GM12891 (cell line): ENCODE measurements around the gene SLC9A1.

Experiments used
- PAX5 ChIP-seq: IDR thresholded peaks from 2 replicates; pipeline ENCODE4 v1.6.1; 2011; ENCODE audit warnings: low read length, moderate library complexity, mild to moderate bottlenecking; ENCODE audit not compliant: insufficient read depth, severe bottlenecking
- POLR2A ChIP-seq: IDR thresholded peaks from 2 replicates; pipeline ENCODE4 v1.6.1; 2011; ENCODE audit warnings: low read depth, low read length, control low read depth
- POLR2AphosphoS5 ChIP-seq: IDR thresholded peaks from 2 replicates; pipeline ENCODE4 v1.6.1; 2011; ENCODE audit warnings: low read depth, low read length, control low read depth
- SPI1 ChIP-seq: IDR thresholded peaks from 2 replicates; pipeline ENCODE4 v1.6.1; 2011; ENCODE audit warnings: low read depth, low read length, control low read depth
- TAF1 ChIP-seq: IDR thresholded peaks from 2 replicates; pipeline ENCODE4 v1.6.1; 2011; ENCODE audit warnings: low read depth, low read length, control low read depth

DNA sequence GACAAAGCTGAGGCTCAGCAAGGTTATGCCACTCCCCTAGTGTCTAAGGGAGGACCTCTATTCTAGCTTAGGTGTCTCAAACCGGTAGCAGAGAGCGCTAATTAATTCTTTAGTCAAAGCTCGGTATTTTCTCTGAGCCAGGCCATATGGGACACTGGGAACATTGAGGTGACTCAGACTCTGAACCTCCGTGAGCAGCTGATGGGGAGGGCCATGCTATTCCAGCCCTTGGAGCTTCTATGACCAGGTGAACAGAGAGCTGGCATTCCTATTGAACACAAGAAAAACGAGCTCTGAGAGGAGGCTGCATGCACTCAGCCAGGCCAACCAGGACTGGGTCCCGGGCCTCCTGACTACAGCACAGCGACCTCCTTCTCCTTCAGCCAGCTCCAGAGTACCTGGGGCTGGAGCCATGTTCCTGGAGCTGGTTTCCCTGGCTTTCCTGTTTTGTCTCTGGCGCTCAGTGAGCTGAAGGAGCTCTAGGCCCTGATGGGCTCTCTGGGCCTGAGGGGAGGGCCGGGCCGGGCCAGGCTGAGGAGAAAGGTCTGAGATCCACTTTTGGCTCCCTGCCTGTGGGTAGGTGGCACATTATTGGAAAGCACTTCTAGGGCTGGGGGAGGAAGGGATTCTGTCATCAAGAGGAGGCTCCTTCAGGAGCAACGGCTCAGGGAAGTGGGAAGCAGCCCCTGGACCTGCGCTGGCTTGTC lies 37.0 kb downstream of the SLC9A1 start:
- no peak for TF ChIP-seq POLR2A
- no peak for TF ChIP-seq TAF1
- no peak for TF ChIP-seq POLR2AphosphoS5
- TF ChIP-seq SPI1: no peak
- TF ChIP-seq PAX5: no peak
